ENCODE data around the gene PHIP. TPM values are rescaled to one million over a fixed set of nuclear protein-coding genes. Genes with fewer than 3 reads are reported as not detected.

PHIP gene
- total and polyA plus RNA-seq, 9 of the 15 experiments (the other 6 are each of a cell fraction or from before 2014, with no cell fraction given): 8.1 to 36.3 (median 16.5) TPM

GRCh38 chr6:79076782-79077641, 1.0 kb downstream of the PHIP start (continued):
- TF ChIP-seq NFE2L1 (tag; IDR thresholded peaks at IDR 0.05; ENCODE audit: borderline replicate concordance, low read depth): no peak
- TF ChIP-seq RNF2 (IDR thresholded peaks at IDR 0.05): no peak
- TF ChIP-seq SRSF7 (optimal IDR thresholded peaks at IDR 0.05; ENCODE audit: low read depth, low read length): no peak
- no peak for TF ChIP-seq PHF21A (IDR thresholded peaks at IDR 0.05; ENCODE audit: borderline replicate concordance, low read depth)
- TF ChIP-seq ZNF75A (CRISPR knock-in tag; IDR thresholded peaks at IDR 0.05): no peak
- no peak for TF ChIP-seq TGIF2 (CRISPR knock-in tag; IDR thresholded peaks at IDR 0.05)
- TF ChIP-seq, protein P1, sequence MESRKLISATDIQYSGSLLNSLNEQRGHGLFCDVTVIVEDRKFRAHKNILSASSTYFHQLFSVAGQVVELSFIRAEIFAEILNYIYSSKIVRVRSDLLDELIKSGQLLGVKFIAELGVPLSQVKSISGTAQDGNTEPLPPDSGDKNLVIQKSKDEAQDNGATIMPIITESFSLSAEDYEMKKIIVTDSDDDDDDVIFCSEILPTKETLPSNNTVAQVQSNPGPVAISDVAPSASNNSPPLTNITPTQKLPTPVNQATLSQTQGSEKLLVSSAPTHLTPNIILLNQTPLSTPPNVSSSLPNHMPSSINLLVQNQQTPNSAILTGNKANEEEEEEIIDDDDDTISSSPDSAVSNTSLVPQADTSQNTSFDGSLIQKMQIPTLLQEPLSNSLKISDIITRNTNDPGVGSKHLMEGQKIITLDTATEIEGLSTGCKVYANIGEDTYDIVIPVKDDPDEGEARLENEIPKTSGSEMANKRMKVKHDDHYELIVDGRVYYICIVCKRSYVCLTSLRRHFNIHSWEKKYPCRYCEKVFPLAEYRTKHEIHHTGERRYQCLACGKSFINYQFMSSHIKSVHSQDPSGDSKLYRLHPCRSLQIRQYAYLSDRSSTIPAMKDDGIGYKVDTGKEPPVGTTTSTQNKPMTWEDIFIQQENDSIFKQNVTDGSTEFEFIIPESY (CRISPR knock-in tag; IDR thresholded peaks at IDR 0.05): no peak
- no peak for TF ChIP-seq RHOXF2B (CRISPR knock-in tag; conservative IDR thresholded peaks at IDR 0.05)
- TF ChIP-seq SUPT5H (IDR thresholded peaks at IDR 0.05): peak; percentile 38
- TF ChIP-seq SMAD4 (CRISPR knock-in tag; conservative IDR thresholded peaks at IDR 0.05): peak; percentile 72
- no peak for TF ChIP-seq ETV6 (IDR thresholded peaks at IDR 0.05; ENCODE audit: borderline replicate concordance in 1 of 2, low read depth in 2 of 2, low read length in 1 of 2)
- no peak for TF ChIP-seq ETV6 (CRISPR knock-in tag; IDR thresholded peaks at IDR 0.05; ENCODE audit: borderline replicate concordance)
- TF ChIP-seq, protein P2, sequence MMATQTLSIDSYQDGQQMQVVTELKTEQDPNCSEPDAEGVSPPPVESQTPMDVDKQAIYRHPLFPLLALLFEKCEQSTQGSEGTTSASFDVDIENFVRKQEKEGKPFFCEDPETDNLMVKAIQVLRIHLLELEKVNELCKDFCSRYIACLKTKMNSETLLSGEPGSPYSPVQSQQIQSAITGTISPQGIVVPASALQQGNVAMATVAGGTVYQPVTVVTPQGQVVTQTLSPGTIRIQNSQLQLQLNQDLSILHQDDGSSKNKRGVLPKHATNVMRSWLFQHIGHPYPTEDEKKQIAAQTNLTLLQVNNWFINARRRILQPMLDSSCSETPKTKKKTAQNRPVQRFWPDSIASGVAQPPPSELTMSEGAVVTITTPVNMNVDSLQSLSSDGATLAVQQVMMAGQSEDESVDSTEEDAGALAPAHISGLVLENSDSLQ (IDR thresholded peaks at IDR 0.05): no peak
- TF ChIP-seq, protein P3, sequence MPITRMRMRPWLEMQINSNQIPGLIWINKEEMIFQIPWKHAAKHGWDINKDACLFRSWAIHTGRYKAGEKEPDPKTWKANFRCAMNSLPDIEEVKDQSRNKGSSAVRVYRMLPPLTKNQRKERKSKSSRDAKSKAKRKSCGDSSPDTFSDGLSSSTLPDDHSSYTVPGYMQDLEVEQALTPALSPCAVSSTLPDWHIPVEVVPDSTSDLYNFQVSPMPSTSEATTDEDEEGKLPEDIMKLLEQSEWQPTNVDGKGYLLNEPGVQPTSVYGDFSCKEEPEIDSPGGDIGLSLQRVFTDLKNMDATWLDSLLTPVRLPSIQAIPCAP (CRISPR knock-in tag; IDR thresholded peaks at IDR 0.05; ENCODE audit: borderline replicate concordance): no peak
- TF ChIP-seq CHD2 (IDR thresholded peaks at IDR 0.05; ENCODE audit: low read depth, low read length): no peak
- TF ChIP-seq FOXK2 (conservative IDR thresholded peaks at IDR 0.05 in 1 of 2, IDR thresholded peaks at IDR 0.05 in 1 of 2; ENCODE audit: low read depth in 2 of 2): no peak
- peak; percentile 51 for TF ChIP-seq HMGN3 (IDR thresholded peaks at IDR 0.05; ENCODE audit: borderline replicate concordance, extremely low read depth, insufficient read length, low read depth, low read length)
- TF ChIP-seq ZNF445 (CRISPR knock-in tag; IDR thresholded peaks at IDR 0.05; ENCODE audit: low read depth): no peak
- no peak for TF ChIP-seq ZFP1 (CRISPR knock-in tag; IDR thresholded peaks at IDR 0.05)
- no peak for TF ChIP-seq ZNF778 (CRISPR knock-in tag; IDR thresholded peaks at IDR 0.05)
- TF ChIP-seq SMAD1 (IDR thresholded peaks at IDR 0.05; ENCODE audit: low read depth, low read length, partially characterized antibody): no peak
- TF ChIP-seq MBD2 (IDR thresholded peaks at IDR 0.05; ENCODE audit: borderline replicate concordance, low read depth): no peak
- TF ChIP-seq NR2C1 (IDR thresholded peaks at IDR 0.05): no peak
- no peak for TF ChIP-seq NR2C1 (tag; IDR thresholded peaks at IDR 0.05)
- TF ChIP-seq ZNF133 (CRISPR knock-in tag; IDR thresholded peaks at IDR 0.05): no peak

All from K562 (cell line).